ENCODE data around the gene KCNK16.

The KCNK16 gene

DNA sequence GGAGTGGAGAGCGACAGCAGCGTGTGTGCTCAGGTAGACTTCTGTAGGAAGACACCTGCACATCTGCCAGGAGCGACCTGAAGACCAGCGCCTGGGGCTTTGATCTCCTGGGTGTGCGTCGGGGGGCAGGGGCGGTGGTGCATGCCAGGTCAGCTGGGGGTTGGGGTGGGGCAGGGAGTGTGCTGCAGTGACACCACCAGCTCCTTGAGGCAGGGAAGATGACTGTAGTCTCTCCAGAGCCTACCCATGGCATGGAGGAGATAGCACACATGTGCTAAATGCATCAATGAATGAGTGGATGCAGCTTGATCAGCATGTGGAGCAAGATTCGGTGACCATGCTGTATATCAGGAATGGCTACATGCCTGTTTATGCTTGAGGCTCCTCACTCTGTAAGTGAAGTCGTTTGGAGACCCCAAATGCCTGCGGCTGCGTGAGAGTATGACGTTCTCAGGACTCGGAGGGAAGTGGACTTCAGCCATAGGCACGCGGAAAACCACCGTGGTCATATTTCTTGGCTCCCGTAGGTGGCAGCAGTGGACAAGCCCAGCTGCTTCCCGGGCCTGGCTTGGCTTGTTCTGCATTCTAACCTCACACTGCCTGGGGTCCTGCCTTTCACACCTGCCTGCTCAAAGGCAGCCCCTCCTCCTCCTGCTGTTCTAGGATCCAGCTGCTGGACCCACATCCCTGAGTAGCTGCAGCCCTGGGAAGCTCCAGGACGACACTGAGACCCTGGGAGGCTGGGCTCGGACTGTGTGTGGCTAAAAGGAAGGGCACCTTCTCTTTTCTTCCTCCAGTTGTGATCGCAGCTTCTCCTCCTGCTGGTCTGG is 39.4 kb upstream of the KCNK16 start:
- TF ChIP-seq, protein P1, sequence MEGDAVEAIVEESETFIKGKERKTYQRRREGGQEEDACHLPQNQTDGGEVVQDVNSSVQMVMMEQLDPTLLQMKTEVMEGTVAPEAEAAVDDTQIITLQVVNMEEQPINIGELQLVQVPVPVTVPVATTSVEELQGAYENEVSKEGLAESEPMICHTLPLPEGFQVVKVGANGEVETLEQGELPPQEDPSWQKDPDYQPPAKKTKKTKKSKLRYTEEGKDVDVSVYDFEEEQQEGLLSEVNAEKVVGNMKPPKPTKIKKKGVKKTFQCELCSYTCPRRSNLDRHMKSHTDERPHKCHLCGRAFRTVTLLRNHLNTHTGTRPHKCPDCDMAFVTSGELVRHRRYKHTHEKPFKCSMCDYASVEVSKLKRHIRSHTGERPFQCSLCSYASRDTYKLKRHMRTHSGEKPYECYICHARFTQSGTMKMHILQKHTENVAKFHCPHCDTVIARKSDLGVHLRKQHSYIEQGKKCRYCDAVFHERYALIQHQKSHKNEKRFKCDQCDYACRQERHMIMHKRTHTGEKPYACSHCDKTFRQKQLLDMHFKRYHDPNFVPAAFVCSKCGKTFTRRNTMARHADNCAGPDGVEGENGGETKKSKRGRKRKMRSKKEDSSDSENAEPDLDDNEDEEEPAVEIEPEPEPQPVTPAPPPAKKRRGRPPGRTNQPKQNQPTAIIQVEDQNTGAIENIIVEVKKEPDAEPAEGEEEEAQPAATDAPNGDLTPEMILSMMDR (conservative IDR thresholded peaks at IDR 0.05; ENCODE audit: low read depth, low read length) = peak; percentile 79
- Histone ChIP-seq H3K4me1 (ENCODE audit: low read depth, poor library complexity, severe bottlenecking) (no peaks in the 10 kb centered on the region), H3K27ac (no peak overlapping the region), H3K27me3 (ENCODE audit: insufficient read depth, low read depth) (no peaks in the 10 kb centered on the region), H2AFZ (ENCODE audit: low read depth) (peak overlapping the region; percentile 87), H4K20me1 (ENCODE audit: insufficient read depth) (no peaks in the 10 kb centered on the region), H3K79me2 (ENCODE audit: insufficient read depth, low read depth) (no peaks in the 10 kb centered on the region), H3K4me2 (peak overlapping the region; percentile 60), H3K4me3 (IDR thresholded peaks at IDR 0.05; ENCODE audit: insufficient read depth, low read depth, low read length) (no peak overlapping the region), H3K9ac (no peak overlapping the region), H3K36me3 (ENCODE audit: insufficient read depth) (no peaks in the 10 kb centered on the region)

- no peaks in the 10 kb centered on the region for H3K79me2 ChIP-seq (ENCODE audit: insufficient read depth, low read depth)
- H3K4me3 ChIP-seq (IDR thresholded peaks at IDR 0.05; ENCODE audit: insufficient read depth, low read depth, low read length) = no peak overlapping the region
- H3K4me1 ChIP-seq (ENCODE audit: low read depth, poor library complexity, severe bottlenecking) = no peaks in the 10 kb centered on the region
- H3K36me3 ChIP-seq (ENCODE audit: insufficient read depth) = no peaks in the 10 kb centered on the region
- TF ChIP-seq, protein P1 (conservative IDR thresholded peaks at IDR 0.05; ENCODE audit: low read depth, low read length) = no peak
- no peak overlapping the region for H3K4me2 ChIP-seq
- H3K27ac ChIP-seq = no peak overlapping the region
- H3K27me3 ChIP-seq (ENCODE audit: insufficient read depth, low read depth) = no peaks in the 10 kb centered on the region
- H4K20me1 ChIP-seq (ENCODE audit: insufficient read depth) = no peaks in the 10 kb centered on the region
- H3K9ac ChIP-seq = no peak overlapping the region
- no peak overlapping the region for H2AFZ ChIP-seq (ENCODE audit: low read depth)
Observed at GRCh38 chr6:39360378-39360777, 37.9 kb upstream of the KCNK16 start.

GRCh38 chr6:39357998-39358686 is 35.6 kb upstream of the KCNK16 start:
- Histone ChIP-seq H3K27me3 (ENCODE audit: insufficient read depth, low read depth) (no peaks in the 10 kb centered on the region), H4K20me1 (ENCODE audit: insufficient read depth) (no peaks in the 10 kb centered on the region), H2AFZ (ENCODE audit: low read depth) (no peak overlapping the region), H3K4me2 (no peak overlapping the region), H3K4me3 (IDR thresholded peaks at IDR 0.05; ENCODE audit: insufficient read depth, low read depth, low read length) (no peak overlapping the region), H3K9ac (no peak overlapping the region), H3K27ac (no peak overlapping the region), H3K36me3 (ENCODE audit: insufficient read depth) (no peaks in the 10 kb centered on the region), H3K79me2 (ENCODE audit: insufficient read depth, low read depth) (no peaks in the 10 kb centered on the region), H3K4me1 (ENCODE audit: low read depth, poor library complexity, severe bottlenecking) (no peaks in the 10 kb centered on the region)
- TF ChIP-seq, protein P1 (conservative IDR thresholded peaks at IDR 0.05; ENCODE audit: low read depth, low read length) = no peak

GRCh38 chr6:39353698-39354315 is 31.3 kb upstream of the KCNK16 start:
- no peak overlapping the region for H3K4me2 ChIP-seq
- no peaks in the 10 kb centered on the region for H3K4me1 ChIP-seq (ENCODE audit: low read depth, poor library complexity, severe bottlenecking)
- no peak overlapping the region for H2AFZ ChIP-seq (ENCODE audit: low read depth)
- H3K36me3 ChIP-seq (ENCODE audit: insufficient read depth) = no peaks in the 10 kb centered on the region
- TF ChIP-seq, protein P1 (conservative IDR thresholded peaks at IDR 0.05; ENCODE audit: low read depth, low read length) = no peak
- H3K4me3 ChIP-seq (IDR thresholded peaks at IDR 0.05; ENCODE audit: insufficient read depth, low read depth, low read length) = no peak overlapping the region
- no peaks in the 10 kb centered on the region for H3K79me2 ChIP-seq (ENCODE audit: insufficient read depth, low read depth)
- no peak overlapping the region for H3K27ac ChIP-seq
- no peaks in the 10 kb centered on the region for H3K27me3 ChIP-seq (ENCODE audit: insufficient read depth, low read depth)
- H3K9ac ChIP-seq = no peak overlapping the region
- no peaks in the 10 kb centered on the region for H4K20me1 ChIP-seq (ENCODE audit: insufficient read depth)

Data from KMS-11 (cell line).